Adrenal gland (tissue), 12 donors: ENCODE data around the gene ABCC4. TPM values are rescaled to one million over a fixed set of nuclear protein-coding genes. Genes with fewer than 3 reads are reported as not detected.

Experiments used
- DNase-seq, 7 donors: peaks; one replicate each; pipeline ENCODE4 v3.0.0-alpha.2; 2019 to 2020
- H3K27ac ChIP-seq, 5 donors: fragments of 200-600 bp; sonication (generic) in 4 of 5; 1 replicate in 3 of 5; 2 replicates in 2 of 5; pipeline versions ENCODE4 v1.5.1 to v1.8.0; 2016 to 2020; ENCODE audit warnings: mild to moderate bottlenecking in 1 of 5
- H3K27me3 ChIP-seq: fragments of 200-600 bp; 2 replicates; pipeline ENCODE4 v1.8.0; 2021
- H3K36me3 ChIP-seq, 2 donors: fragments of 200-600 bp; replicated peaks in 1 of 2; 1 replicate in 1 of 2; 2 replicates in 1 of 2; pipeline versions ENCODE4 v1.5.1 to v1.8.0; 2018 to 2022
- H3K4me1 ChIP-seq, 2 donors: fragments of 200-600 bp; replicated peaks in 1 of 2; 1 replicate in 1 of 2; 2 replicates in 1 of 2; pipeline versions ENCODE4 v1.5.1 to v1.8.0; 2018 to 2021
- H3K4me3 ChIP-seq, 4 donors: fragments of 200-600 bp; sonication (generic) in 3 of 4; one replicate each; pipeline ENCODE4 v1.5.1; 2016 to 2018
- H3K9me3 ChIP-seq, 3 donors: fragments of 200-600 bp; sonication (generic) in 1 of 3; replicated peaks in 1 of 3; 1 replicate in 2 of 3; 2 replicates in 1 of 3; pipeline versions ENCODE4 v1.5.1 to v1.8.0; 2016 to 2021
- CTCF ChIP-seq, 6 experiments: fragments of 450-650 bp in 4 of 6; fragments of 200-600 bp in 2 of 6; sonication (generic) in 1 of 6; IDR thresholded peaks; 1 replicate in 5 of 6; 2 replicates in 1 of 6; pipeline versions ENCODE4 v1.5.1 to v1.8.0; 2016 to 2021; ENCODE audit warnings: antibody characterized with exemption in 6 of 6, mild to moderate bottlenecking in 2 of 6, moderate library complexity in 1 of 6
- POLR2A ChIP-seq, 2 donors: fragments of 450-650 bp; IDR thresholded peaks; one replicate each; pipeline ENCODE4 v1.6.1; 2017; ENCODE audit warnings: antibody characterized with exemption in 2 of 2, mild to moderate bottlenecking in 2 of 2, moderate library complexity in 1 of 2
- WGBS, 4 donors: extraction: QIAGEN DNeasy Blood & Tissue Kit in 2 of 4; methylation state at CpG; one replicate each; pipeline versions ENCODE4 v1.1.5 to v1.1.7; 2013 to 2017; 5-methylcytosine and 5-hydroxymethylcytosine counted together
- intact Hi-C, 2 donors: fragments of 100-400 bp; cut with DNase I; formaldehyde crosslinking; loops; one replicate each; pipeline versions ENCODE4 v1.14.1 to v1.15.0; 2022 to 2023
- polyA plus RNA-seq, 3 donors: library from polyadenylated mRNA; stranded (reverse); fragments of 200-250 nt in 2 of 3; fragments of 350-450 nt in 1 of 3; fragmentation: Illumina TruSeq in 1 of 3; extraction: RNeasy Lipid Tissue Mini Kit (QIAGEN cat#74804) in 1 of 3; gene quantifications; one replicate each; pipeline ENCODE4 v1.2.3, GENCODE V29; 2013 to 2014
- total RNA-seq, 9 donors: library from RNA; depleted of rRNA in 4 of 9; stranded (reverse); fragments of >200 nt in 4 of 9; fragments of 120-200 nt in 1 of 9; fragmentation: NEBNext Ultra II Directional in 1 of 9; extraction: Animal tissue kit (Norgen Biotek cat#: 25700) in 1 of 9; gene quantifications; one replicate each; pipeline versions ENCODE4 v1.1.0 to v1.2.4, GENCODE V29; 2013 to 2023
- donor health status: healthy with polysubstance abuse.
- donor health status: Bipolar disorder and iron deficiency.
- donor health status: DM: yes; HTN: yes; CAD: no.
- donor health status: DM: no; HTN: no; CAD: no.
- donor health status: DM: no; HTN: no; CAD: no.
- donor health status: DM: yes; HTN: yes; CAD: no.

Gene ABCC4
- total and polyA plus RNA-seq, 12 donors, result 0.56 to 6.6 (median 3.4) TPM

- Histone ChIP-seq H3K27ac (no peak overlapping the region), H3K27me3 (no peaks in the 10 kb centered on the region), H3K4me1 (no peaks in the 10 kb centered on the region), H3K4me3 (no peak overlapping the region), H3K36me3 (no peaks in the 10 kb centered on the region), H3K9me3 (no peaks in the 10 kb centered on the region)
- intact Hi-C loops, result no loop called here
- WGBS, 4 donors, result 83 to 92% (median 86%) methylated on average over 7 of the region's 7 CpGs
- no peak for TF ChIP-seq POLR2A (IDR thresholded peaks at IDR 0.05)
- no peak for TF ChIP-seq CTCF (IDR thresholded peaks at IDR 0.05)
- DNase-seq, result no peak
Measured at GRCh38 chr13:95058680-95059079, 242.6 kb downstream of the ABCC4 start.

GRCh38 chr13:95056266-95056665, 245.0 kb downstream of the ABCC4 start:
- no peaks in the 10 kb centered on the region for H3K27me3 ChIP-seq
- intact Hi-C loops, result no loop called here
- no peak overlapping the region for H3K27ac ChIP-seq
- no peaks in the 10 kb centered on the region for H3K9me3 ChIP-seq
- H3K4me1 ChIP-seq, result no peaks in the 10 kb centered on the region
- DNase-seq, result no peak
- no peak for TF ChIP-seq CTCF (IDR thresholded peaks at IDR 0.05)
- TF ChIP-seq POLR2A (IDR thresholded peaks at IDR 0.05), result no peak
- no peaks in the 10 kb centered on the region for H3K36me3 ChIP-seq
- no peak overlapping the region for H3K4me3 ChIP-seq
- 48 to 60% (median 54%) methylated on average over 1 of the region's 1 CpG for WGBS, 4 donors

- H3K9me3 ChIP-seq, result no peaks in the 10 kb centered on the region
- DNase-seq, result no peak
- H3K4me1 ChIP-seq, result no peaks in the 10 kb centered on the region
- WGBS, 4 donors, result 26 to 39% (median 32%) methylated on average over 3 of the region's 3 CpGs
- H3K36me3 ChIP-seq, result no peaks in the 10 kb centered on the region
- TF ChIP-seq POLR2A (IDR thresholded peaks at IDR 0.05), result no peak
- no peak for TF ChIP-seq CTCF (IDR thresholded peaks at IDR 0.05)
- no peak overlapping the region for H3K27ac ChIP-seq
- intact Hi-C loops, result no loop called here
- H3K4me3 ChIP-seq, result no peak overlapping the region
- no peaks in the 10 kb centered on the region for H3K27me3 ChIP-seq
Measured at GRCh38 chr13:95050800-95051615, 250.2 kb downstream of the ABCC4 start.

GRCh38 chr13:95049772-95050171, 251.5 kb downstream of the ABCC4 start:
- no peak overlapping the region for H3K4me3 ChIP-seq
- no peaks in the 10 kb centered on the region for H3K9me3 ChIP-seq
- WGBS, 4 donors, result 62 to 83% (median 70%) methylated on average over 1 of the region's 1 CpG
- H3K27me3 ChIP-seq, result no peaks in the 10 kb centered on the region
- no peak for DNase-seq
- H3K27ac ChIP-seq, result no peak overlapping the region
- intact Hi-C loops, result no loop called here
- TF ChIP-seq POLR2A (IDR thresholded peaks at IDR 0.05) (no peak), CTCF (IDR thresholded peaks at IDR 0.05) (no peak)
- H3K36me3 ChIP-seq, result no peaks in the 10 kb centered on the region
- no peaks in the 10 kb centered on the region for H3K4me1 ChIP-seq
